ENCODE measurements around the gene LRCH1.
A peak's percentile ranks its signal among the peaks of the same experiment; 100 is the strongest.

Gene LRCH1

DNA sequence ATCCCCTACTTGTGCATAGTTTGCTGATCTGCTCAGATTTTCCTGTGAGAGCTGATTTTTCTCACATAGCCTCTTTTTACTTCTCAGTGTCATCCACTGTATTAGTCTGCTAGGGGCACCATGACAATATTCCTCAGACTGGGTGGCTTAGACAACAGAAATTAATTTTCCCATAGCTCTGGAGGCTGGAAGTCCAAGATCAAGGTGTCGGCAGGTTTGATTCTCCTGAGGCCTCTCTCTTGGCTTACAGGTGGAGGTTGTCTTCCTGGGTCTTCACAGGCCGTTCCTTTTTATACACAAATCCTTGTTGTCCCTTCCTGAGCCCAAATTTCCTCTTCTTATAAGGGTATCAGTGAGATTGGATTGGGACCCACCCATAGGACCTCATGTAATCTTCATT is 9.2 kb downstream of the LRCH1 start:
- DNase-seq: no peak

DNA sequence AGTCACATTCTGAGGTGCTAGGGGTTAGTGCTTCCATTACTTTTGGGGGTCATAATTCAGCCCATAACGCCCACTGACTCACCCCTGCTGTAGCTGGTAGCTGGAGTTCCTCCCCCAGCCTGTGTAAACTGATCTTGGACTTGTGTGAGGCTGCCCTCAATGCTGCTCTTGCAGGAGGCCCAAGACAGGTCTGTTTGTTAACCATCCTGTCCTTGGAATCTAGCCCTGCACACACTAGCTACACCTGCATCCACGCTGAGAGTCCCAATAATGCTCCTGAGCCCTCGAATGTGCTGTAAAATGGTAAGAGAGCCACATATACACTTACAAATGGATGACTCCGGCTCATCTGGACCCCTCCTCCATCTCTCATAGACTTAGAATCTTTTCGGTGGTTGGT is 9.6 kb downstream of the LRCH1 start:
- no peak for DNase-seq

DNA sequence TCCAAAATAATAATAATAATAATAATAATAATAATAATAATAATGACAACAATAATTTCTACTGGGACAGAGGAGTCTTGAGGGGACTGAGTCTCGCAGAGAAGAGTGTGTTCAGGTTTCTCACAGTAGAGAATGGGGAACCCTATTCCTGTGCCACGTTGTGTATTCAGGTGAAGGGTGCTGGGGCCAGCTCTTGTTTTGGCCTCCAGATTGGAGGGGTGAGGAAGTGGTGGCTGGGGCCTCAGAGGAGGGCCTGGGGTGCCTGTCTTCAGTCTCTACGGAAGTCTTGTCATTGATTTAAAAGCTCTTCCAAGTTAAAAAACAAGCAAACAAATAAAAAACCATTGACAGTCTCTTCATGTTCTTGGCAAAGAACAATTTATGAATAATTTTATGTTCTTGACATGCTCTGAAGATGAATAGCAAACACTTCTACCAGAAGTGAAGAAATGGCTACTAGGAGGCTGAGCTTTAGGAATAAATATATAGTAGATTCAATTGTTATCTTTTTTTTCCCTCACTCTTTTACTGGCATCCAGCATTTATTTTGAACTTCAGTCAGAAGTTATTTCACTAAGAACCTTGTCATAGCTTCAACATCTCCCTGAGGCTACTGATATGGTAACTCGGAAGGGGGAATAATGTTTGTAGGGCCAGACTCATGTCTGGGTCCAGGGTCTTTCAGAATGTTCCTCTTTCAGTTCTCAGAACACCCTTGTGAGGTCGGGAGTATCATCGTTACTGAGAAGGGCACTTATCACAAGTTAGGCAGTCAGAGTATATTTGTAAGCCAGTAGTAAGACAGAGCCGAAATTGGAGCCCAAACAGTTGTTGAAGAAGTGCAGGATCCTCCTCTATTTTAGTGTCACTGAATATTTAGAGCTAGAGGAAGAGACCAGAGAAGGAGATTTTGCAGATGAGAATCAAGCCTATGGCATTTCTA is 13.1 kb downstream of the LRCH1 start:
- DNase-seq: no peak

DNA sequence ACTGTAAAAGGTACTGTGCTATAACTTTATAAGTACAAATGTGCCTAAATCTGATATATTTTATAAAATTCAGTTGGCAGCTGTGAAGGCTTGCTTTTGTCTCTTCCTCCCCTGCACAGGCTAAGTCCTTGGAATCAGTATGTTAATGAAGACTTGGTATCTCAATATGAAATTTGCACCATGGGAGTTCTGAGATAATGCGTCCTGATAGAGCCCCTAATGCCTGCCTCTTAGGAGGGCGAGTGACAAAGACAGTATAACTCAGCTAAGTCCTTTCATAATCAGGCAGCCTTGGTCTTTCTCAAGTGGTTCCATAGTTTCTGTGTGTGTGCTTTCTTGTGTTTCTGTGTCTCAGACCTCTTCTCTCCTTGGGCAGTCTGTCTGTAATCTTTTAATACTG is 14.7 kb downstream of the LRCH1 start:
- no peak for DNase-seq

DNA sequence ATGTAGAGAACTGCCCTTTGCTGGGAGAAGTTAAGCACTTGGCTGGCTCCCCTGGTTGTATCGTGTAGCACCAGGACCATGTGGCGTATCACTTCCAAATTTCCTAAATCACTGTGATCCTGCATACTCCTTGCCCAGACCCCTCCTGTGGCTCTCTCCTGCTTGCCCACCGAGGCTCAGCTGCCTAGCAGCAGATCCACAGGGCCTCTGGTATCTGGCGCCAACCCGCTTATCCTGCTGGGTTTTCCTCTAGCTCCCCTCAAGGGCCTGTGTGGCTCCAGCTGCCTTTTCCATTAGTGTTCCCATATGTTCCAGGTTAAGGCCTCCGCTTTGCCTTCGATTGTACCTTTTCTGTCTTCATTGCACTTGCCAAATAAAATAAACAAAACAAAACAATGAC is 16.5 kb downstream of the LRCH1 start:
- DNase-seq: peak; percentile 91

DNA sequence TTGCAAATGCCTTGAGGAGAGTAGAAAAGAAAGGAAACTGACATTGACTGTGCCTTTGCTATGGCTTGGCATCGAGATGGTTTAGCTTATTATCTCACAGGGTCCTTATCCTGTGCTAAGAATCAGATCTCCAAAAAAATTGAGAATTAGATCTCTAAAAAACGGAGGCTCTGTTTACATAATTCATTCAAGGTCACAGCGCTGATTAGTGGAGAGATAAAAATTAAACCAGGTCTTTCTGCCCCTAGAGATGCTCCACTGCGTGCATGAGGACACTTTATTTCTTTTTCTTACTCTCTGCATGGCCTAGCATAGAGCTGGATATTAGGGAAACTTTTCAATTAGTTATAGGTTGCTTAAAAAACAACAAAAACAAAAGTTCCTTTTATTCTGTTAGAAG is 17.3 kb downstream of the LRCH1 start:
- no peak for DNase-seq

DNA sequence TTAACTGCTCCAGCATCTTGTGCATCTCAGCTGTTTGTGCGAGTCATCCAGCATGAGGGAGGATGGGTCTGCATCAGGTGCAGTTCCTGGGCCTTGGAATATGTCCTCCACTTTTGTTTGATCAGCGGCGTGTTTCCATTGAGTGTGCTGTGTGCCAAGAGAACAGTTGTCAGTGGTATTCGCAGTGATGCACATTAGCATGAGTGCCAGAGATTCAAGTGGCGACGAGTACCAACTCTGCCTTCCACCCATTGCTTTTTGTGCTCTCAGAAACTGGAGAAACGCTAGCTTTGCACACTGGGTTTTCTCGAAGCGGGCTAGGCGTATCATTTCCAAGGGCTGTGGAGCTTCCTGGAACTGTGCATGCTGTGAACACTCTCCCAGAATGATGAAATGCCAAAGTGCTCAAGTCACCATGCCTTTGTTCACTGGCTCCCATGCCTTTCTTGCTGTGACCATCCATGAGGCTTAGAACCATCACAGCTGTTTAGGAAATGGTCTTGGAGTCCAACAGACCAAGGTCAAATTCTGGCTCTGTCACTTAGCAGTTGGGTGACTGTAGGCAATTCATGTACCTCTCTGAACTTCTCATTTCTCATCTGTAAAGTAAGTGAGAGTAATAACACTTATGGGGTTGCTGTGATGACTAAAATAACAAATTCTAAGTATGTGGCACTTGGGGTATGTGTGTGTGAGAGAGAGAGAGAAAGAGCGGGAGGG is 18.4 kb downstream of the LRCH1 start:
- no peak for DNase-seq

DNA sequence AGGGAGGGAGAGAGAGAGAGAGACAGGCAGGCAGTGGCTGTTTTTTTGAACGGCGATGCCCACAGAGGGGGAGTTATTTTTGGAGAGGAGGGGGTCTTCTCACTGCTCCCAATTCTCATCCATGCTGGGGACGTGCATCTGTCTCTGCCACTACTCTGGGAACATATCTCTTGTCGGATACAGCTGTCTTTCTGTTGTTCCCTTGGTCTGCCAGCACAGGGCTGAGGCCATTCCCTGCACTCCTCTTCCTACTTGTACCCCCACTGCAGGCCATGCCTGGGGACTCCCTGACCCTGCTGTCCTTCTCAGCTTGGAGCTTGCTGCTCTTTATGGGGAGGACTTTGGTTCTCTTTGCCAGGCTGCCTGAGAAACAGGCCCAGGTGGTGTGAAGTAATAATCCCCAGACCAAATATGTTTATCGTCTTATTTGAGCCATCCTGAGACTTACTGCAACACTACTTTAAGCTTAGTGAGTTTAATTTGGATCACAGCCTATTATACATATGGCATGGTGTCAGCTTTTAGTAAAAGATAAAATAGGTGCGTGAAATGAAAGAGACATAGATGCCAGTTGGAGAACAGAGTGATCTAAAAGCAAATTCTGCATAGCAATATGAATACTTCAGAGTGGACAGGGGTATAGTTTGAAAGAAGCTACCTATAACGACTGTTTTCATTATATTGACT is 19.1 kb downstream of the LRCH1 start:
- peak; percentile 85 for DNase-seq

DNA sequence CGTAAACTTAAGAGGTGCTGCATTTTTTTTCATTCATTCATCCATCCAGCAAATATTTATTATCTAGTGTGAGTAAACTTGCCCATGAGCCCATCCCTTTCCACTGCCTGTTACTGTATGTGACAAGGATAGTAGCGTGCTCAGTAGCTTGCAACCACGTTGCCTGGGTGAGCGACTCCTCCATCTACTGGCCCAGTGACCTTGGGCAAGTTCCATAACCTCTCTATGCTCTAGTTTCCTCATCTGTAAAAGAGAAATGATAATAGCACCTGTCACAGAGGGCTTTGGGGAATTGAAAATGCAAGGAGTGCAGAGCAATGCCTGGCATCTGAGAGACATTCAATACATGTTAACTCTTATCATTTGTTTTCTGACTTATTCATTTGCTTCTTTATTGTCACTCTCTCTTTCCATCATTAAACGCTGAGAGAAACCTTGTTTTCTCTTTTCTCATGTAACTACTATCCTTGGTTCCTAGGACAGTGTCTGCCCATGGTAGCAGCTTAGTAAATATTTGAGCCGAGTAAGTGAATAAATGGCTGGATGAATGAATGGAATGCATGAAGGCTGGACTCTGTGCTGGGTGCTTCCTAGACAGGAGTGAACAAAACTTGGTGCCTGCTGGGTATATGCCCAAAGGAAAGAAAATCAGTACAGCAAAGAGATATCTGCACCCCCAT is 19.9 kb downstream of the LRCH1 start:
- DNase-seq: no peak

DNA sequence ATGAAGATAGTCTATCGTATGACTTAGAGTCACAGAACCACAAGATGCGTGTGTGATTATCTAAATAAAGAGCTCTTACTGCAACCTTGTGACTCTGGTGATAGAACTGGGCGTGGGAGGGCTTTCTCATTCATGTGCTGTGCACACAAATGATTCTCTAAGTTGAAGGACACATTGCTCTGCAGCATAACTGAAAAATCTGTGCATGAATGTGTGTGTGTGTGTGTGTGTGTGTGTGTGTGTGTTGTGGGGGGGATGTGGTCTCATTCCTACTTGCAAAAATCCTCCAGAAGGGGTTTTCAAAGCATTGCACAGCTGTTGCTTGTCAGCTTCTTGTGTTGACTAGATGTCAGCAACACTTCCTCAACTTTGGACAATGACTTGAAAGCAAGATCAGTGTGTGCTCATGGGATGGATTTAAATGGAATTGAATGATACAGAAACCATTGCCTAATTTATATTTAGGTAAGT is 22.4 kb downstream of the LRCH1 start:
- DNase-seq: no peak

DNA sequence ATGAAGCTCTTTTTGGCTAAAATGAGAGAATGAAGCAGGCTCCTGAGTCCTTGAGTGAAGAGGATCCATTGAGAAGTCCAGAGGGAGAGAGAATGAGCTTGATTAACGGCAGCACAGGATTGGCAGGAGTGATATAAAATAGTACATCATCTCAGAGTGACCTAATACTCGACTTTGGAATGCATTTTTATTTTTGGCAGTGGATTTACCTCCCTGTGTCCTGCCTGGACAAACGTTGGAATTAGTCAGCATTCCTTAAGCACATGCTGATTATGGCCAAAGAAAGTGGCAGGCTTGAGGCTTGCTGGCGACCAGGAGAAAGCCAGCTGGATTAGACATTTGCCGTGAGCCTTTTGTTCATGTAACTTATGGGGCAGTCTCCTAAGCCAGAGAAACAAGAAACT is 22.9 kb downstream of the LRCH1 start:
- no peak for DNase-seq

DNA sequence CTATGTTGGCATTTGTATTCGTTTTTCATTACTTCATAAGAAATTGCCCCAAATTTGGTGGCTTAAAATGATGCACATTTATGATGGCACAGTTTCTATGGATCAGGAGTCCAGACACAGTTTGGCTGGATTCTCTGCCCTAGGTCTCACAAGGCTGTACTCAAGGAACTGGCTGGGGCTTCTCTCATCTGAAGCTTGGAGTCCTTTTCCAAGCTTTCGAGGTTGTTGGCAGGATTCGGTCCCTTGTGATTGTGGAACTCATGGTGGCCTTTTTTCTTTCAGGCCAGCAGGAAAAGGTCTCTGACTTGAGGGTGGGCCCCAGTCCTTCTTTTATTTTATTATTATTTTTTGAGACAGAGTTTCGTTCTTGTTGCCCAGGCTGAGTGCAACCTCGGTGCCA is 23.8 kb downstream of the LRCH1 start:
- no peak for DNase-seq

DNA sequence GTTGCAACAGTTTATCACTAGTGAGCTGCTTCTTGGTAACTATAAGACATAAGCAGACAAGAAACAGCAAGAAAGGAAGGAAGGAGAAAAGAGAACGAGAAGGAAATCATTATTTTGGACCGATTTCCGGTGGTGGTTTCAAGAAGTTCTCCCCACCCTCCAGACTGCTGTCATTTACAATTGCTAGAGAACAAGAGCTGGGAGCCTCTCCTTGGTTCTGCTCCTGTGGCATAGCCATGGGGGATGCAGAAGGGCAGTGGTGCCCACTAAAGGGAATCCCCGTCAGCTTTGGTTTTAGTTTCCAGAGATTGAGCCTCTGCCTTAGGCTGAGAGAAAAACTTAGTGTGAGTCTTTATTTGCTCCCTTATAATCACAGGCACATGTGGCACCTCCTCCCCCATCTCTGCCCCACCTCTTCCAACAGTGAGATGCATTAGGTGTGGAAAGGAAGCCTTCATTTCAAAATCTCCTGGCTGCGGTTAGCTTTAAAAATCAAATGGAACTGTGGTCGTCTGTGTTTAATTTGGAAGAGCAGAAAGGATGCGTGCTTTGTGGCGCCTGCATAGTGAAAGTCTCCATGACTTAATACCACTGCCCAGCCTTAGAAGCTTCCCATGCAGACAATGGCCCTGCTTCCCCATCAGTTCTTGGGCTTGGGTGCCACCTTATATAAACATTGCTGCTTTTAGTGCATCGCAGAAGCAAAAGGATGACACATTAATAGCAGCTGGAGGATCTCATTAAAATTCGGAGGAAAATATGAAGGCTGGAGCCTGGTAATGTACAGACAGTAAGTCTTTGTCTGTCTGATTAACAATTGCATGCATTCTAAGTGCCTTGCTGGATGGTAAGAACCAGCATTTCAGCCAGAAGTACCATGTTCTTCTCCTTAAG is 25.0 kb downstream of the LRCH1 start:
- no peak for DNase-seq

DNA sequence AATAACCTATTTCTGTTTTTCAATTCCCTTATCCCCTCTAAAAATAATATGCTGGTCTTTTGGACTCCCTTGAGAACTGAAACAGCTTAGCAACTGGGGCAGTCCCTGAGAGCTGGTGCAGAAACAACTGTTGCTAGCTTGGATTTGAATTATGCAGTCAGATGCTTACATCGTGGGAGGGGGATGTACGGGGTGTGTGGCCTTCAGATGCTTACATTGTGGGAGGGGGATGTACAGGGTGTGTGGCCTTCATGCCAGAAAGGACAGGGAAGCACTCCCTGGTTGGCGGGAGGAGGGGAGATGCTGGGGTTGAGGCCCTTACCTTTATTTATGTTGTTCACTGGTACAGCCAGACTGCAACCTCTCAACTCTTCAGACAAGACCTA is 25.6 kb downstream of the LRCH1 start:
- no peak for DNase-seq

DNA sequence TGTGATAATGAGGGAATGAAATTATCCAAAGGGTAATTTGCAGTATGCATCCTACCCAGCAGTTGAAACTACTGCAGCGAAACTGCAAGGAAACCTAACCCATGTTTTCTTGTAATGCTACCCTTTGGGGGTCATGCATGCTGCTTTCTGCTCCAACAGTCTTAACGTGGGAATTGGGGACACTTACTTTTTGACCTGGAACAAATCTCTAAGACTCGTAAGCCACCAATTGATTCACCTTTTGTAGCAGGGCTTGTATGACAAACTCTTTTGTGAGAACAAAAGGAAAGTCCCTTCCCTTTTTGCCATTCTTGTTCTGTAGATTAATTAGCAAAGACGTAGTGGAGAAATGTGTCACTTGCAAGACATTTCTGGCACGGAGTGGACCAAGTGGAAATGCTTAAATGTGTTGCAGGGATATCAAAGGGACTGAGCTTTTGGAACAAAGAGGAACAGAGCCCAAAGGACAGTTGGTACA is 27.4 kb downstream of the LRCH1 start:
- DNase-seq: no peak

DNA sequence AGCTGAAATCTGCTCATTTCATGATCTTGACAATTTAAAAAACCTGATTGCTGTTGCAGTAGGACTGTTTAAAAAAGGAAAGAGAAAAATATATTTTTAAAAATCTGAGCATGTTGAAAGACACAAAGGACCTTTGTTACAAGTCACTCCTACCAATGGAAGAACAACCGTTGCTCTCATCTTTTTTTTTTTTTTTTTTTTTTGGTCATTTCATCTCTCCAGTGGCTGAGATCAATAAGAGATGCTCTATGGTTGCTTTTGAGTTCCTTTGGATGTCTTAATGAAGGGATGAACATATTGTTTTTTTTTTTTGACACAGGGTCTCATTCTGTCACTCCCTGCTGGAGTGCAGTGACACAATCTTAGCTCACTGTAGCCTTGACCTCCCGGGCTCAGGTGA is 29.2 kb downstream of the LRCH1 start:
- DNase-seq: no peak

DNA sequence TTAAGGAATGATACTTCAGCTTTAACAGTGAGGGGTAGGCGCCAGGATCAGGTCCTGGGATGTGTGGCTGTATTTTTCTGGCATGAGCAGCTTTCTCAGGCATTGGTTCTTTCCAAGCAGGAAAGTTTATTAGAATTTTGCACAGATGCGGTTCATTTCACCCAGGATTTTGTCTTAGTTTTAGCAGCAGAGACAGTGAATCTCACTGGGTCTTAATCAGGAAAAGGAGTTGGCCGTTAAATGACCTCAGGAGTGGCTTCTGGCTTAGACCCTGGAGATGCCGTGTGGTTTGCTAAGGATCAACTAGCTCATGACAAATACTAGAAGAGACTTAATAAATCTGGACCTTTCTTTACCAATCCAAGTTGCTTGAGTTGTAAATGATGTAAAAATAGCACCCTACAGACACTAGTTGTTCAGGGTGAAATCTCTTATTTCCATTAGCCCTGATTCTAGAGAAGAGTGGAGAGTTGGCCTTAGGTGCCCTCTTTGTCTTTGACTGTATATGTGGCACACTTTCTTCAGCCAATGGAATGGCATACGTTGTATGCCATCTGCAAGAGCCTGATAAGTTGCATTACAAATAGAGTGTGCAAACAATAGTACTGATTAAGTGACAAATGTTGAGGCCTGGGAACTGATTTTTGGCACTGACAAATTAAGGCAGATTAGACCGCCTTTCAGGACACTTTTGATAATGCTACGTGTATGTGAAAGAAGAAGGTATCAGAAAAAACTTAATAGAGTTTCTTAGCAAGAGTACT is 34.0 kb downstream of the LRCH1 start:
- DNase-seq: no peak

DNA sequence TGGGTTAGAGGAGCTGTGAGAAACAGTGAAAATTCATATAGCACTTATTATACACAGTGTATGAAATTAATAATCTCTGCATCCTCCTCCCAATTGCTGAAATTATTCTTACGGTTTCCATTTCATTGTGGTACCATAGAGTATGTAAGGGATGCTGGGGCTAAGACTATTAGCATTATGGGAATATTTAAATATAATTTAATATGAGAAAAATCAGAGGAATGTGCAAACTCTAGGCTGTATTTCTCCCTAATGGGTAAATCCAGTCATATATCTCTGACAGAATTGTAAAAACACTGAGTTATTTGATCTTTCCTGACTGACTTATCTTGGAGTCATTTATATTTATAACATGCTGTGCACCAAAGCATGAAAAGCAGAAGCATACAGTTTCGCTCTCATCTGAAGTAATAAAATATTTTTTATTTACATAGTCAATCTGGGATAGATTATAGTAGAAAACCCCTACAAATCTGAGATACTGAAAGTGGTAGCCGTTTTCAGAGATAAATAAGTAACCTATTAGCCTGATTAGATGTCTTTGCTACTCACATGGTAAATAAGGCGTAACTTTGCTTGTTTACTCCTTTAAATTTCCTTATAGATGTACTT is 34.9 kb downstream of the LRCH1 start:
- no peak for DNase-seq

DNA sequence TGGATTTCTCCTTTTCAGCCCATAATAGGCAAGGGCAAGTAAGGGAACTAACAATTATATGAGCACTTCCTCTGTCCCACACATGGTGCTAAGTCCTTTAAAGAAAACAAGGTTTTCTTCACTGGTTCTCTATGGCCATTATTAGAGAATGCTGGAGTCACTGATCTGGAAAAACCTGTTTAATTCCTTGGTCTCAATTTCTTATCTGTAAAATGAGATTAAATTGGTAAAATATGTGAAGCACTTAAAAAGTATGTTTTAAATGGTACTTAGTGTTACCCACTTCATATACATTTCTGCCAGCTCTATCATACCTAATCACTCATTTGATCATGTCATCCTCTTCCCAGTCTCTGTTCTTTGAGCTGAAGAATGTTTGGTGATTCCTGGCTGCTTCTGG is 39.4 kb downstream of the LRCH1 start:
- no peak for DNase-seq

DNA sequence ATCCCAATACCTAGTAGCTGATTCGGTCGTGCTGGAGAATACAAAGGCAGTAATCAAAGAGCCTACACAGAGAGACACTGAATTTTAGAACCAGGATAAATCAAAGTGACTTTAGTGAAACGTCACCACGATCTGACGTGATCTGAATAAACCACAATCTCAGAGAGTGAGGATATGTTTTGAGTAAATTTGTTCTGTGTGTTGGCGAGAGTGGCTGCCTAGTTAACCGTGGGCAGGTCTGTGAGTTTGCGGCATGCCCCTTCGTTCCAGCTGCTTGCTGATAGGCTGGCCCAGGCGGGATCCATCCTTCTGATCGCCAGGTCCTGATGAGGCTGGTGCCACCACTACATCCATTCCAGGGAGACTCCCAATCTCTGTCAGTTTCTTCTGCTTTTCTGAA is 40.4 kb downstream of the LRCH1 start:
- no peak for DNase-seq
